K562 (cell line): ENCODE results near the gene RNF186. TPM values are rescaled to one million over a fixed set of nuclear protein-coding genes. Genes with fewer than 3 reads are reported as not detected.

ENCODE experiments used
- ATAC-seq: fragments of 200-7000 bp; cut with Tn5 transposase; 3 replicates; pipeline ENCODE4 v1.9.1; 2020; ENCODE audit warnings: moderate library complexity
- BruUV-seq: library from RNA; stranded (reverse); fragments of 400-500 nt; replicated peaks from 2 replicates; lab custom pipeline; 2021; lab: Mats Ljungman, UMichigan
- CTCF ChIA-PET: fragments of 300-600 bp; formaldehyde crosslinking; extraction: SDS; loops from one replicate; lab custom pipeline; 2021; ENCODE audit warnings: low intra/inter-chr PET ratio; lab: Yijun Ruan, JAX
- POLR2A ChIA-PET: fragments of 300-600, 350-650 bp; sonication (Branson Sonifier 250); formaldehyde crosslinking; extraction: SDS; loops from one replicate; lab custom pipeline; 2021; ENCODE audit warnings: antibody characterized with exemption, inconsistent platforms; lab: Yijun Ruan, JAX
- DNase-seq, 4 experiments: peaks; one replicate each; pipeline versions ENCODE4 v3.0.0 to v3.0.0-alpha.2; 2011 to 2018; ENCODE audit warnings: low spot score in 3 of 4, mixed read lengths in 3 of 4; ENCODE audit errors: extremely low read depth in 1 of 4
- FAIRE-seq: peaks from 2 replicates; lab custom pipeline; 2011; peaks lifted over from hg19 to GRCh38; lab: Jason Lieb, UNC
- H2AFZ ChIP-seq: 2 replicates; pipeline ENCODE4 v1.6.0; 2011; ENCODE audit warnings: low read depth, low read length, control low read depth, inconsistent platforms
- H3K27ac ChIP-seq: fragments of 200-600 bp; 3 replicates; pipeline ENCODE4 v1.8.0; 2011; ENCODE audit warnings: low read depth, mild to moderate bottlenecking, control low read depth, inconsistent platforms, low read length, moderate library complexity, mixed read lengths; ENCODE audit errors: extremely low read depth
- H3K27me3 ChIP-seq, 2 experiments: fragments of 300-600 bp in 1 of 2; 2 replicates in 1 of 2; 3 replicates in 1 of 2; pipeline versions ENCODE4 v1.6.0 to v1.8.0; 2011; ENCODE audit warnings: inconsistent platforms in 2 of 2, low read length in 2 of 2, mild to moderate bottlenecking in 1 of 2, mixed read lengths in 1 of 2, moderate library complexity in 1 of 2; ENCODE audit not compliant: control insufficient read depth in 2 of 2, insufficient read depth in 2 of 2
- H3K36me3 ChIP-seq: fragments of 300-600 bp; 3 replicates; pipeline ENCODE4 v1.8.0; 2011; ENCODE audit warnings: mild to moderate bottlenecking, low read length, inconsistent platforms; ENCODE audit not compliant: control insufficient read depth, insufficient read depth
- H3K4me1 ChIP-seq, 2 experiments: fragments of 200-600 bp in 1 of 2; replicated peaks in 1 of 2; 2 replicates in 1 of 2; 3 replicates in 1 of 2; pipeline versions ENCODE4 v1.5.1 to v1.8.0; 2011; ENCODE audit warnings: inconsistent platforms in 2 of 2, low read length in 2 of 2, mild to moderate bottlenecking in 1 of 2, mixed read lengths in 1 of 2, moderate library complexity in 1 of 2; ENCODE audit not compliant: control insufficient read depth in 2 of 2, insufficient read depth in 2 of 2
- H3K4me2 ChIP-seq: 2 replicates; pipeline ENCODE4 v1.6.1; 2011; ENCODE audit warnings: low read length, control low read depth, inconsistent platforms, mixed read lengths; ENCODE audit not compliant: insufficient read depth
- H3K4me3 ChIP-seq: fragments of 200-600 bp; sonication (generic), shearing (Covaris generic); 2 replicates; pipeline ENCODE4 v1.5.1; 2016; ENCODE audit warnings: control low read depth, inconsistent platforms
- H3K79me2 ChIP-seq: fragments of 200-600 bp; 3 replicates; pipeline ENCODE4 v1.8.0; 2011; ENCODE audit warnings: low read length, inconsistent platforms; ENCODE audit not compliant: control insufficient read depth, insufficient read depth
- H3K9ac ChIP-seq, 2 experiments: 2 replicates each; pipeline versions ENCODE4 v1.6.0 to v1.6.1; 2011; ENCODE audit warnings: low read depth in 2 of 2, low read length in 2 of 2, control low read depth in 1 of 2, inconsistent platforms in 1 of 2, mild to moderate bottlenecking in 1 of 2, mixed read lengths in 1 of 2; ENCODE audit not compliant: insufficient read depth in 1 of 2
- H3K9me1 ChIP-seq: one replicate; pipeline ENCODE4 v1.6.0; 2011; ENCODE audit warnings: inconsistent platforms, mild to moderate bottlenecking, low read length, moderate library complexity; ENCODE audit not compliant: control insufficient read depth, insufficient read depth
- H3K9me3 ChIP-seq: replicated peaks from 2 replicates; pipeline ENCODE4 v1.5.1; 2011; ENCODE audit warnings: low read depth, low read length, inconsistent platforms; ENCODE audit not compliant: control insufficient read depth, insufficient read depth
- H4K20me1 ChIP-seq: replicated peaks from 2 replicates; pipeline ENCODE4 v1.6.1; 2011; ENCODE audit warnings: low read length, inconsistent platforms, mixed read lengths; ENCODE audit not compliant: control insufficient read depth, insufficient read depth
- BMI1 ChIP-seq: fragments of 150-350 bp; IDR thresholded peaks from 2 replicates; pipeline ENCODE4 v1.6.1; 2014; ENCODE audit warnings: low read length
- CBFA2T2 ChIP-seq: fragments of 450-650 bp; conservative IDR thresholded peaks from 2 replicates; pipeline ENCODE4 v1.6.1; 2017; ENCODE audit warnings: mild to moderate bottlenecking
- CBX8 ChIP-seq: fragments of 200-600 bp; sonication (generic); IDR thresholded peaks from 2 replicates; pipeline ENCODE4 v1.6.1; 2012; ENCODE audit warnings: borderline replicate concordance, mixed run types, low read depth, mild to moderate bottlenecking, moderate library complexity, mixed read lengths, low read length, control low read depth, inconsistent platforms; ENCODE audit not compliant: poor library complexity, severe bottlenecking; ENCODE audit errors: extremely low read depth
- DACH1 ChIP-seq: fragments of 450-650 bp; IDR thresholded peaks from 2 replicates; pipeline ENCODE4 v1.6.1; 2018; ENCODE audit not compliant: partially characterized antibody
- EP400 ChIP-seq: fragments of 450-650 bp; IDR thresholded peaks from 2 replicates; pipeline ENCODE4 v1.6.1; 2017; ENCODE audit warnings: antibody characterized with exemption, mild to moderate bottlenecking, moderate library complexity
- ESRRB ChIP-seq: fragments of 250-450 bp; sonication (Bioruptor Pico); IDR thresholded peaks from 2 replicates; pipeline ENCODE4 v1.5.0; 2020; ENCODE audit warnings: mild to moderate bottlenecking, moderate library complexity, borderline replicate concordance
- ETS1 ChIP-seq: conservative IDR thresholded peaks from 2 replicates; pipeline ENCODE4 v1.6.1; 2011; ENCODE audit warnings: low read depth, mild to moderate bottlenecking, low read length; ENCODE audit not compliant: control insufficient read depth
- HIVEP1 ChIP-seq: fragments of 250-450 bp; sonication (Bioruptor Pico); IDR thresholded peaks from 2 replicates; pipeline ENCODE4 v1.4.0; 2020; ENCODE audit warnings: mild to moderate bottlenecking
- HMGXB4 ChIP-seq: sonication (generic); formaldehyde crosslinking; IDR thresholded peaks from 2 replicates; pipeline ENCODE4 v1.8.1; 2023; ENCODE audit warnings: mild to moderate bottlenecking, missing genetic modification reagents
- KLF16 ChIP-seq: IDR thresholded peaks from 2 replicates; pipeline ENCODE4 v1.6.1; 2016; ENCODE audit warnings: antibody characterized with exemption
- SMARCC2 ChIP-seq: fragments of 450-650 bp; IDR thresholded peaks from 2 replicates; pipeline ENCODE4 v1.6.1; 2017; ENCODE audit warnings: antibody characterized with exemption, moderate library complexity, mild to moderate bottlenecking, low read depth
- ZBTB12 ChIP-seq: fragments of 250-450 bp; sonication (Bioruptor Pico); IDR thresholded peaks from 2 replicates; pipeline ENCODE4 v1.4.0; 2020
- ZMIZ1 ChIP-seq, 2 experiments: fragments of 150-350 bp in 1 of 2; IDR thresholded peaks; 2 replicates each; pipeline ENCODE4 v1.6.1; 2012 to 2016; ENCODE audit warnings: low read depth in 2 of 2, low read length in 2 of 2, mild to moderate bottlenecking in 1 of 2, moderate library complexity in 1 of 2
- ZNF165 ChIP-seq: fragments of 250-450 bp; sonication (Bioruptor Pico); IDR thresholded peaks from 2 replicates; pipeline ENCODE4 v1.4.0; 2020; ENCODE audit warnings: borderline replicate concordance
- ZNF586 ChIP-seq: fragments of 450-650 bp; formaldehyde crosslinking; conservative IDR thresholded peaks from 2 replicates; pipeline ENCODE4 v1.4.0; 2020; ENCODE audit warnings: mild to moderate bottlenecking, moderate library complexity
- WGBS: fragments of 100-300 bp; shearing (Covaris generic); methylation state at CpG from one replicate; pipeline ENCODE4 v1.1.6; 2016; ENCODE audit warnings: low coverage, mixed read lengths; ENCODE audit not compliant: insufficient coverage; ENCODE audit errors: missing lambda C conversion rate; 5-methylcytosine and 5-hydroxymethylcytosine counted together
- in situ Hi-C: fragments of 300-500 bp; cut with MboI; formaldehyde crosslinking; loops from 4 replicates; pipeline ENCODE4 v1.15.0; 2018; ENCODE audit warnings: inconsistent platforms, mixed read lengths
- intact Hi-C: fragments of 100-400 bp; cut with micrococcal nuclease; formaldehyde crosslinking; loops from 2 replicates; pipeline ENCODE4 v1.14.2; 2022
- polyA plus RNA-seq, 8 experiments: library from polyadenylated mRNA; depleted of rRNA in 4 of 8; stranded (reverse) in 5 of 8; unstranded in 3 of 8; fragments of >200 nt; fragmentation: Nextera tagmentation in 2 of 8; fragmentation: Illumina TruSeq in 1 of 8; extraction: Ambion mirVana in 2 of 8; extraction: Trizol in 1 of 8; gene quantifications; 2 replicates each; pipeline versions ENCODE4 v1.2.1 to v1.2.3, GENCODE V29; 2011 to 2014; ENCODE audit warnings: inconsistent platforms in 1 of 8, missing spikeins in 1 of 8
- total RNA-seq, 7 experiments: library from RNA; depleted of rRNA in 6 of 7; stranded (reverse); fragments of >200 nt in 6 of 7; fragmentation: Illumina TruSeq in 2 of 7; extraction: Trizol in 2 of 7; gene quantifications; 2 replicates each; pipeline versions ENCODE4 v1.2.1 to v1.2.3, GENCODE V29; 2011 to 2021; ENCODE audit warnings: low replicate concordance in 1 of 7

RNF186 gene
- total and polyA plus RNA-seq, 9 of the 15 experiments (the other 6 are each of a cell fraction or from before 2014, with no cell fraction given): not detected

GRCh38 chr1:19780267-19780877, 34.7 kb downstream of the RNF186 start:
- in situ Hi-C loops: no loop called here
- Histone ChIP-seq H3K27ac (no peak overlapping the region), H3K9ac (no peak overlapping the region), H3K4me1 (no peaks in the 10 kb centered on the region), H3K9me1 (no peaks in the 10 kb centered on the region), H3K79me2 (no peaks in the 10 kb centered on the region), H3K4me2 (no peak overlapping the region), H3K9me3 (no peaks in the 10 kb centered on the region), H3K27me3 (peaks cover 13 to 38% of the 10 kb centered on the region in 2 experiments; a peak in 4 of 5 replicates), H3K4me3 (no peak overlapping the region), H4K20me1 (no peaks in the 10 kb centered on the region; the same call in 1 of the 2 replicates), H2AFZ (no peak overlapping the region), H3K36me3 (no peaks in the 10 kb centered on the region)
- CTCF ChIA-PET: interaction anchor here (0.6 kb wide), 1 partner anchor 15 kb away, joined by 4 read pairs; no protein-coding TSS in a partner anchor
- intact Hi-C loops: no loop called here
- POLR2A ChIA-PET: no interaction called here
- FAIRE-seq (no peak), DNase-seq (no peak), ATAC-seq (no peak)
- 8% methylated on average over 11 of the region's 11 CpGs for WGBS
- no TSS peak for BruUV-seq
- TF ChIP-seq EP400 (no peak), DACH1 (no peak), BMI1 (no peak), ZNF165 (no peak), CBFA2T2 (no peak), CBX8 (no peak), KLF16 (no peak), ZMIZ1 (IDR thresholded peaks at IDR 0.05; ENCODE audit: low read depth in 2 of 2, low read length in 2 of 2) (no peak), SMARCC2 (no peak), ZNF586 (CRISPR knock-in tag) (no peak), HMGXB4 (CRISPR knock-in tag) (no peak), HIVEP1 (no peak), ETS1 (no peak), ZBTB12 (CRISPR knock-in tag) (no peak), ESRRB (CRISPR knock-in tag) (no peak)
